Measurements from ENCODE around the gene SLC49A3. TPM values are rescaled to one million over a fixed set of nuclear protein-coding genes. Genes with fewer than 3 reads are reported as not detected.

SLC49A3 gene
- total RNA-seq, 2 experiments from 2014 or later = 0.40 TPM; not detected in 1

DNA sequence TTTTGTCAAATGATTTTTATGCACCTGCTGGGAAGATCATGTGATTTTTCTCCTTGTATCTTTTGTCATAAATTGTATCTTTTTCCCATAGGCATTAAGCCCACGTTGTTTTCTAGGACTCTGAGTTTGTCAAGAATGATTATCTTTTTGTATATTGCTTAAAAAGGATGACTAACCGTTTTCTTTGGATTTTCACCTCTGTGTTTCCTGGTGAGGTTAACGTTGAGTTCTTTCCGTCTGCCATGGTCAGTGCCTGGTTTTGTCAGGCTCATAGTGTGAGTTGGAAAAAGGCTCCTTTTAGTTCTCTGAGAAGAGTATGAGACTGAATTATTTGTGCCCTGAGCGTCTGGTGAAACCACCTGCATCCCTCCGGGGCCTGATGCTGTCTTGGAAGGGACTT, 38.6 kb upstream of the SLC49A3 start:
- POLR2A ChIA-PET = no interaction called here
- H3K9me3 Mint-ChIP-seq = peaks cover 9% of the 10 kb centered on the region
- peaks cover 23% of the 10 kb centered on the region for H3K36me3 Mint-ChIP-seq (ENCODE audit: low read depth)
- H3K4me1 Mint-ChIP-seq = no peaks in the 10 kb centered on the region
- H3K27ac Mint-ChIP-seq = no peak overlapping the region
- no peak overlapping the region for H3K4me3 Mint-ChIP-seq
- no peaks in the 10 kb centered on the region for H3K27me3 Mint-ChIP-seq
- CTCF ChIA-PET = interaction anchor here (0.7 kb wide), 1 partner anchor 15 kb away, joined by 4 read pairs; no protein-coding TSS in a partner anchor
- DNase-seq = no peak

GRCh38 chr4:726838-727237, 37.9 kb upstream of the SLC49A3 start:
- Mint-ChIP-seq H3K36me3 (ENCODE audit: low read depth) (peaks cover 28% of the 10 kb centered on the region), H3K27me3 (no peaks in the 10 kb centered on the region), H3K27ac (no peak overlapping the region), H3K4me3 (no peak overlapping the region), H3K9me3 (peaks cover 9% of the 10 kb centered on the region), H3K4me1 (no peaks in the 10 kb centered on the region)
- DNase-seq = no peak
- ChIA-PET CTCF (interaction anchor here (0.7 kb wide), 1 partner anchor 16 kb away, joined by 4 read pairs; no protein-coding TSS in a partner anchor), POLR2A (no interaction called here)

DNA sequence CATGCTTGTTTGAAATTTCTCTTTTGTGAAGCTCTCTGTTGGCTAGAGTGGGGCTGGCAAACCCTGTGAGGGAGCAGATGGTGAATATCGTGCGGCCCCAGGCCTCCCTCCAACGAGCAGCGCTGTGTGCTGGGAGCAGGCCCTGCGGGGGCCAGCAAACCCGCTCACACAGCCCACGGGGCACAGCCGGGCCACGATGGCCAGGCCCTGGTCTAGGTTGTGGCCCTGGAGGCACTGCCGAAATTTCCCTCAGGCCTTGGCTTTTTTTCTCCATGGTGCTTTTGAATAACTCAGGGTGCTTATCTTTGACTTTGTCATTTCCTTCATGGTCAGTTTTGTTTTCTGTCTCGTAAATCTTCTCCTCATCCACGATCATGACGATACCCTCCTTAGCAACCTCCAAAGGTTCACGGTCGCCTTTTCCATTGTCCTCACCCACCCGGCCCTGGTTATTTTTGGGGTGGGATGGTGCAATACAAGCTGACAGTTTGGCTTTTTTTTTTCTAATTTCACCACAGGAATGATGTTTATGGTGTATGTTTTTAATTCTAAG, 37.4 kb upstream of the SLC49A3 start:
- no peaks in the 10 kb centered on the region for H3K27me3 Mint-ChIP-seq
- H3K27ac Mint-ChIP-seq = no peak overlapping the region
- no peaks in the 10 kb centered on the region for H3K4me1 Mint-ChIP-seq
- ChIA-PET CTCF (no interaction called here), POLR2A (no interaction called here)
- peaks cover 11% of the 10 kb centered on the region for H3K9me3 Mint-ChIP-seq
- no peak for DNase-seq
- peaks cover 34% of the 10 kb centered on the region for H3K36me3 Mint-ChIP-seq (ENCODE audit: low read depth)
- no peak overlapping the region for H3K4me3 Mint-ChIP-seq

DNA sequence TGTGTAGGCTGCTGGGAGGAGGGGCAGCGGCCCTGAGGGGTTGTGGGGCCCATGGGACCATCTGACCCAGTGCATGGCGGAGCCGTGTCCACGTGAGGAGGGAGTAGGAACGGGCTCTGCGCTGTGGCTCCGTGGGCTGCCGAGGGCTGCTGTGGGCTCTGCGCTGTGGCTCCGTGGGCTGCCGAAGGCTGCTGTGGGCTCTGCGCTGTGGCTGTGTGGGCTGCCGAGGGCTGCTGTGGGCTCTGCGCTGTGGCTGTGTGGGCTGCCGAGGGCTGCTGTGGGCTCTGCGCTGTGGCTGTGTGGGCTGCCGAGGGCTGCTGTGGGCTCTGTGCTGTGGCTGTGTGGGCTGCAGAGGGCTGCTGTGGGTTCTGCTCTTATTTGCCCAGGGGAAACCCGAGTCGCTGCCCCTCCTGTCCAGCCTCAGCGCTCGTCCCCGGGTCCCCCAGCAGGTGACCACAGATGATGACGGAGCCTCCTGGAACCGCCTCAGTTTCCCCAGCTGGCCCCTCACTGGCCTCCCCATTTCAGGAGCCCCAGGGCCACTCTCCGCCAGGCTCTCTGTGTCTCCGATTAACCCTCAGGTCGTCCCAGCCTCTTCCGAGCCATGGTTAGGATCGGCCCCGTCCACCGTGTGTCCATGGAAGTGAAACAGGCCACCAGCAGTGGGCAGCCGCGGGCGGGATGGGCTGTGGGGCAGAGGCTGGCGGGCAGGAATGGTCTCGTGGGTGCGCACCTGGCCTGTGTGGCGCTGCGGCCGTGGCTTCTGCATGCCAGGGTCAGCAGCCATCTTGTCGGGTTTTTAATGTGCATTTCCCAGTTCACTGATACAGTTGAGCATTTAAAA, 36.7 kb upstream of the SLC49A3 start:
- ChIA-PET CTCF (interaction anchor here (0.7 kb wide), 1 partner anchor 262 kb away, joined by 3 read pairs; no protein-coding TSS in a partner anchor), POLR2A (no interaction called here)
- H3K4me3 Mint-ChIP-seq = no peak overlapping the region
- peaks cover 12% of the 10 kb centered on the region for H3K9me3 Mint-ChIP-seq
- H3K27ac Mint-ChIP-seq = no peak overlapping the region
- H3K27me3 Mint-ChIP-seq = no peaks in the 10 kb centered on the region
- no peak for DNase-seq
- H3K4me1 Mint-ChIP-seq = no peaks in the 10 kb centered on the region
- H3K36me3 Mint-ChIP-seq (ENCODE audit: low read depth) = peaks cover 38% of the 10 kb centered on the region

GRCh38 chr4:723751-724530, 35.0 kb upstream of the SLC49A3 start:
- ChIA-PET POLR2A (interaction anchor here (0.6 kb wide), 1 partner anchor 55 kb away, joined by 3 read pairs; no protein-coding TSS in a partner anchor), CTCF (no interaction called here)
- Mint-ChIP-seq H3K9me3 (peaks cover 21% of the 10 kb centered on the region), H3K4me3 (no peak overlapping the region), H3K4me1 (no peaks in the 10 kb centered on the region), H3K36me3 (ENCODE audit: low read depth) (peaks cover 49% of the 10 kb centered on the region), H3K27ac (no peak overlapping the region), H3K27me3 (no peaks in the 10 kb centered on the region)
- no peak for DNase-seq

DNA sequence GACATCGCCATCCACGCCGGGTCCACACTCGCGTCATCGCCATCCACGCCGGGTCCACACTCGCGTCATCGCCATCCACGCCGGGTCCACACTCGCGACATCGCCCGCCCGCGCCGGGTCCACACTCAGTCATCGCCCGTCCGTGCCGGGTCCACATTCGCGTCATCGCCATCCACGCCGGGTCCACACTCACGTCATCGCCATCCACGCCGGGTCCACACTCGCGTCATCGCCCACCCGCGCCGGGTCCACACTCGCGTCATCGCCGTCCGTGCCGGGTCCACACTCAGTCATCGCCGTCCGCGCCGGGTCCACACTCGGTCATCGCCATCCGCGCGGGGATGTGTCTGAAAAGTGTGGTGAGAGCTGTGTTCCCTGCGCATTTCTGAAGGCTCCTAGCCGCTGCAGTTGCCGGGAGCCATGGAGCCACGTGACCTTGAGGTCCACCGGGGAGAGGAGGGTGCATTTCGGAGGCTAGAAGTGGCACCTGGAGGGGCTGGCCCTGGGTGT, 34.0 kb upstream of the SLC49A3 start:
- CTCF ChIA-PET = no interaction called here
- POLR2A ChIA-PET = no interaction called here
- peaks cover 21% of the 10 kb centered on the region for H3K9me3 Mint-ChIP-seq
- H3K27ac Mint-ChIP-seq = no peak overlapping the region
- no peaks in the 10 kb centered on the region for H3K4me1 Mint-ChIP-seq
- no peak for DNase-seq
- H3K27me3 Mint-ChIP-seq = no peaks in the 10 kb centered on the region
- H3K4me3 Mint-ChIP-seq = no peak overlapping the region
- peaks cover 51% of the 10 kb centered on the region for H3K36me3 Mint-ChIP-seq (ENCODE audit: low read depth)

- peaks cover 56% of the 10 kb centered on the region for H3K36me3 Mint-ChIP-seq (ENCODE audit: low read depth)
- ChIA-PET CTCF (no interaction called here), POLR2A (no interaction called here)
- H3K27ac Mint-ChIP-seq = no peak overlapping the region
- peaks cover 2% of the 10 kb centered on the region for H3K4me1 Mint-ChIP-seq
- H3K4me3 Mint-ChIP-seq = no peak overlapping the region
- no peaks in the 10 kb centered on the region for H3K27me3 Mint-ChIP-seq
- no peak for DNase-seq
- peaks cover 21% of the 10 kb centered on the region for H3K9me3 Mint-ChIP-seq
These were observed 33.3 kb upstream of the SLC49A3 start for GRCh38 chr4:722169-722725.

- peaks cover 2% of the 10 kb centered on the region for H3K4me1 Mint-ChIP-seq
- no peak overlapping the region for H3K27ac Mint-ChIP-seq
- POLR2A ChIA-PET = no interaction called here
- peaks cover 21% of the 10 kb centered on the region for H3K9me3 Mint-ChIP-seq
- CTCF ChIA-PET = no interaction called here
- DNase-seq = no peak
- H3K4me3 Mint-ChIP-seq = no peak overlapping the region
- H3K36me3 Mint-ChIP-seq (ENCODE audit: low read depth) = peaks cover 56% of the 10 kb centered on the region
- H3K27me3 Mint-ChIP-seq = no peaks in the 10 kb centered on the region
These were observed 32.6 kb upstream of the SLC49A3 start for GRCh38 chr4:721261-722168.

DNA sequence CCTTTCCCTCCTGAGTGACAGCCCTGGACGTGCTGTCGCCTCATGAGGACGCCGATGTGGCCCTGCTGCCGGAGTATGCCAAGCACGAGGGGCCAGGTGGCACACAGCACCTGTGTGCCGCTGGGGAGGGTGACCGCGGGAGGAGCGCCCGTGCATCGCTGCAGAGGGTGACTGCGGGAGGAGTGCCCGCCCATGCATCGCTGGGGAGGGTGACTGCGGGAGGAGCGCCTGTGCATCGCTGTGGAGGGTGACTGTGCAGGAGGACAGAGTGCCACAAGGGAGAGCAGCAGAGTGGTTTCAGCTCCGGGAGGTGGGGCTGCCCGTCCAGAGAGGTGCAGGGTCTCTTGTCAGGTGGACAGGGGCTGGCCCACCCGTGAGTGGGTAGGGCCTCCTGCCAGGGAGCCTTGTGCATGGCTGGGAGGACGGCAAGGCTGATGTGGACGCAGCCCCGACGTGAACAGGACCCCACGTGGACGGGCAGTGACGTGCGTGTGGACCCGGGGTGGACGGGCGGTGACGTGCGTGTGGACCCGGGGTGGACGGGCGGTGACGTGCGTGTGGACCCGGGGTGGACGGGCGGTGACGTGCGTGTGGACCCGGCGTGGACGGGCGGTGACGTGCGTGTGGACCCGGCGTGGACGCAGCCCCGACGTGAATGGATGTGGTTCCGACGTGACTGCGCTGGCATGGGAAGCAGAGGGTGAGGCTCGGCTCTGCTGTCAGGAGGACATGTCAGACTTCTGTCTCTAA, 31.3 kb upstream of the SLC49A3 start:
- Mint-ChIP-seq H3K4me3 (no peak overlapping the region), H3K4me1 (peaks cover 2% of the 10 kb centered on the region), H3K27me3 (no peaks in the 10 kb centered on the region), H3K9me3 (peaks cover 21% of the 10 kb centered on the region), H3K36me3 (ENCODE audit: low read depth) (peaks cover 56% of the 10 kb centered on the region), H3K27ac (no peak overlapping the region)
- no peak for DNase-seq
- POLR2A ChIA-PET = no interaction called here
- CTCF ChIA-PET = no interaction called here

DNA sequence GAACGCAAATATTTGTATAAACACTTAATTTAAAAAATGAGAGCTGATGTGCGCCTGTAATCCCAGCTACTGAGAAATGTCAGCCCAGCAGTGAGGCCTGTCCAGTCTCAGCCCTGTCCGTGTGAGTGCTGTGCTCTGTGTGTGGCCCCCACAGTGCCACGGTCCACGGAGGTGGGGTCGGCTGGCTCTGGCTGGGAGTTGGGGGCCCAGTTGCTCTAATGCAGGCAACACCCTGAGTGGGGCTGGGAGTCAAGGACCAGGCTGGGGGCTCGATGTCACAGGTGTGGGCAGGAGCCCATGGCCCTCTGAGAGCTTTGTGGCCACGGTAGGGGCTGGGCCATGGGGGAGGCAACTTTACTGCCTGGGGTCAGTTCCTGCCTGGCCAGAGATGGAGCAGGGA, 29.5 kb upstream of the SLC49A3 start:
- ChIA-PET CTCF (no interaction called here), POLR2A (no interaction called here)
- Mint-ChIP-seq H3K4me3 (no peak overlapping the region), H3K27me3 (no peaks in the 10 kb centered on the region), H3K36me3 (ENCODE audit: low read depth) (peaks cover 50% of the 10 kb centered on the region), H3K4me1 (peaks cover 2% of the 10 kb centered on the region), H3K27ac (no peak overlapping the region), H3K9me3 (peaks cover 21% of the 10 kb centered on the region)
- no peak for DNase-seq

DNA sequence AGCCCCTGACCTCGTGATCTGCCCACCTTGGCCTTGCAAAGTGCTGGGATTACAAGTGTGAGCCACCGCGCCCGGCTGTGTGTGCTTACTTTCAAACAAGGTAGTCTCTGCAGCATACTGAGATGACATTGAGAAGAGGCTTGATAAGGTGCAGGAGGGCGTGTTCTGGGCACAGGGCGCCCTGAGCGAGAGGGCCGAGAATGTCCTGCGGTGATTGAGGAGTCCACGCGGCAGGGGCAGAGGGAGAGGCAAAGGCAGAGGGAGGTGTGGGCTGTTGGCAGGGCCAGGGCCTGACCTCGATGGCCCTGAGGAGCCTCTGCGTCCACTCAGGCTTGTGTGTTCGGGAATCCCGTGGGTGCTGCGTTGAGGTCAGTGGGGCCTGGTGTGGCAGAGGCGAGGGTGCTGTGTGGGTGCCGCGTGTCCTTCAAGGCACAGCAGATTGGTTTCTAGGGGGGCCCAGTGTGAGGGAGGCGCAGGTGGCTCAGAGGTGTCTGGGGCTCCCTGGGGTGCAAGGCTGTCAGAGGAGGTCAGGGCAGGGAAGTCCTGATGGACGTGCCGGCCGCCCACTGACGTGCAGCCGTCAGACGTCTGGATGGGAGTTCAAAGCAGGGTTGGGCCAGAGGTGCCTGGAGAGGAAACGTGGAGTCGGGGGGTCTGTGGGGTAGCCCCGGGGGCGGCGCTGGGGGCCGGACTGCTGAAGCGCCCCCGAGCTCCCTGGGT, 28.8 kb upstream of the SLC49A3 start:
- Mint-ChIP-seq H3K4me3 (no peak overlapping the region), H3K36me3 (ENCODE audit: low read depth) (peaks cover 43% of the 10 kb centered on the region), H3K27me3 (no peaks in the 10 kb centered on the region), H3K9me3 (peaks cover 15% of the 10 kb centered on the region), H3K4me1 (peaks cover 2% of the 10 kb centered on the region), H3K27ac (no peak overlapping the region)
- no peak for DNase-seq
- CTCF ChIA-PET = no interaction called here
- POLR2A ChIA-PET = no interaction called here
